ENCODE measurements around the gene MAGEA10. TPM values are rescaled to one million over a fixed set of nuclear protein-coding genes. Genes with fewer than 3 reads are reported as not detected.

Gene MAGEA10
- total RNA-seq, 4 donors from 2014 or later, result not detected

- H3K9me3 ChIP-seq, result no peaks in the 10 kb centered on the region
- TF ChIP-seq CTCF (IDR thresholded peaks at IDR 0.05) (no peak), POLR2A (IDR thresholded peaks at IDR 0.05) (no peak)
- intact Hi-C loops (cut with DNase I; ENCODE audit: low total_unique reads), result no loop called here
Observed at GRCh38 chrX:152165033-152165743, 26.8 kb upstream of the MAGEA10 start.

GRCh38 chrX:152157042-152157441 lies 18.7 kb upstream of the MAGEA10 start:
- TF ChIP-seq POLR2A (IDR thresholded peaks at IDR 0.05), result no peak
- no peak for TF ChIP-seq CTCF (IDR thresholded peaks at IDR 0.05)
- DNase-seq, result no peak
- intact Hi-C loops (cut with DNase I; ENCODE audit: low total_unique reads), result no loop called here
- Histone ChIP-seq H3K27ac (no peak overlapping the region), H3K9me3 (no peaks in the 10 kb centered on the region), H3K4me1 (no peaks in the 10 kb centered on the region), H3K27me3 (no peaks in the 10 kb centered on the region), H3K36me3 (no peaks in the 10 kb centered on the region), H3K4me3 (no peak overlapping the region)

More at GRCh38 chrX:152165033-152165743, 26.8 kb upstream of the MAGEA10 start:
- Histone ChIP-seq H3K36me3 (no peaks in the 10 kb centered on the region), H3K4me3 (no peak overlapping the region), H3K4me1 (no peaks in the 10 kb centered on the region), H3K27me3 (no peaks in the 10 kb centered on the region), H3K27ac (no peak overlapping the region)
- DNase-seq, result no peak

DNA sequence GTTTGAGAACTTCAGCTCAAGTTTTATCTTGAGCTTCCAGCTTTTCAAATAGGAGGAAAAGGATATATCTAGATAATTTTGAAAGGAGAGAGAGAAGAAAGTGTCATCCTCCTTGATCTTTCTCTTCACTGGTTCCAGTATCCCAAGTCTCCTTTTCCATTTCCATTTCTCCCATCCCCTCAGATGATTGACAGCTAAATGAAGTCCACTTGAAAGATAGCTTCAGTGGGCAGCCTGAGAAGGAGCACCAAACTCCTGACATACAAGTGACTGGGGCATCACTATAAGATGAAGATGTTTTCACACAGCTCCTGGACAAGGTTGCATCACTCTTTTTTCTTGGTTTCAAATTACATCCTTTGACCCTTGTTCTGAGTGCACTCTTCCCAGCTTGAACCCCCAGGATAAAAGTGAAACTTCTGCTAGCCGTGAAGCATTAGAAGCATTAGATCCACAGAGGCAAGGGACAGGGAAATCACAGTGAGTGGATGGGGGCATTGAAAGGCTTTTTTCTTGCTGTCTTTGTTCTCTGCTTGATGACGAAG lies 17.5 kb upstream of the MAGEA10 start:
- H3K4me1 ChIP-seq, result no peaks in the 10 kb centered on the region
- no peaks in the 10 kb centered on the region for H3K27me3 ChIP-seq
- DNase-seq, result no peak
- no peak for TF ChIP-seq CTCF (IDR thresholded peaks at IDR 0.05)
- TF ChIP-seq POLR2A (IDR thresholded peaks at IDR 0.05), result no peak
- intact Hi-C loops (cut with DNase I; ENCODE audit: low total_unique reads), result no loop called here
- no peak overlapping the region for H3K4me3 ChIP-seq
- no peak overlapping the region for H3K27ac ChIP-seq
- no peaks in the 10 kb centered on the region for H3K9me3 ChIP-seq
- H3K36me3 ChIP-seq, result no peaks in the 10 kb centered on the region

DNA sequence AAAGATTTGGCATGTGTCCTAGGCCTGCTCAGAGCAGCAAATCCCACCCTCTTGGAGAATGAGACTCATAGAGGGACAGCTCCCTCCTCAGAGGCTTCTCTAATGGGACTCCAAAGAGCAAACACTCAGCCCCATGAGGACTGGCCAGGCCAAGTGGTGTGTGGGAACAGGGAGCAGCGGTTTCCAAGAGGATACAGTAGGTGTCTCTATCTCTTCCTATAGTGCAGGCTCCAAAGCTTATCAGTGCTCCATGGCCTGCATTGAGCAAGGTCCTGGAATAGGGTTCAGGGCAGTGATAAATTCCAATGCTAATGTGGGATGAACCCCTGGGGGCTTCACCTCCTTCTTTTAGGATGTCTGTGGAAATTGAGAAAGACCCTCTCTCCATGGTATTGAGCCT lies 15.7 kb upstream of the MAGEA10 start:
- DNase-seq, result no peak

More for the DNA sequence above, 15.7 kb upstream of the MAGEA10 start:
- Histone ChIP-seq H3K9me3 (no peaks in the 10 kb centered on the region), H3K4me3 (no peak overlapping the region), H3K4me1 (no peaks in the 10 kb centered on the region), H3K27ac (no peak overlapping the region), H3K27me3 (no peaks in the 10 kb centered on the region), H3K36me3 (no peaks in the 10 kb centered on the region)
- no peak for TF ChIP-seq CTCF (IDR thresholded peaks at IDR 0.05)
- no peak for TF ChIP-seq POLR2A (IDR thresholded peaks at IDR 0.05)
- intact Hi-C loops (cut with DNase I; ENCODE audit: low total_unique reads), result no loop called here
